Measurements from ENCODE around the gene FKBP8. TPM values are rescaled to one million over a fixed set of nuclear protein-coding genes. Genes with fewer than 3 reads are reported as not detected.
A peak's percentile ranks its signal among the peaks of the same experiment; 100 is the strongest.

FKBP8 gene
- total RNA-seq, 4 donors from 2014 or later = 139 to 273 (median 205) TPM

- Histone ChIP-seq H3K4me3 (peak within 1 kb of the TSS; percentile 77 to 79), H3K27ac (peak within 1 kb of the TSS; percentile 94), H3K36me3 (no peaks in the 10 kb centered on the region), H3K4me1 (no peaks in the 10 kb centered on the region), H3K9me3 (no peaks in the 10 kb centered on the region), H3K27me3 (no peaks in the 10 kb centered on the region)
- TF ChIP-seq POLR2A (IDR thresholded peaks at IDR 0.05) = peak; percentile 93 to 97
- TF ChIP-seq, protein P1, sequence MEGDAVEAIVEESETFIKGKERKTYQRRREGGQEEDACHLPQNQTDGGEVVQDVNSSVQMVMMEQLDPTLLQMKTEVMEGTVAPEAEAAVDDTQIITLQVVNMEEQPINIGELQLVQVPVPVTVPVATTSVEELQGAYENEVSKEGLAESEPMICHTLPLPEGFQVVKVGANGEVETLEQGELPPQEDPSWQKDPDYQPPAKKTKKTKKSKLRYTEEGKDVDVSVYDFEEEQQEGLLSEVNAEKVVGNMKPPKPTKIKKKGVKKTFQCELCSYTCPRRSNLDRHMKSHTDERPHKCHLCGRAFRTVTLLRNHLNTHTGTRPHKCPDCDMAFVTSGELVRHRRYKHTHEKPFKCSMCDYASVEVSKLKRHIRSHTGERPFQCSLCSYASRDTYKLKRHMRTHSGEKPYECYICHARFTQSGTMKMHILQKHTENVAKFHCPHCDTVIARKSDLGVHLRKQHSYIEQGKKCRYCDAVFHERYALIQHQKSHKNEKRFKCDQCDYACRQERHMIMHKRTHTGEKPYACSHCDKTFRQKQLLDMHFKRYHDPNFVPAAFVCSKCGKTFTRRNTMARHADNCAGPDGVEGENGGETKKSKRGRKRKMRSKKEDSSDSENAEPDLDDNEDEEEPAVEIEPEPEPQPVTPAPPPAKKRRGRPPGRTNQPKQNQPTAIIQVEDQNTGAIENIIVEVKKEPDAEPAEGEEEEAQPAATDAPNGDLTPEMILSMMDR (IDR thresholded peaks at IDR 0.05) = peak in 1 of 4 experiments; percentile 29
- no peak for DNase-seq
- intact Hi-C loops (cut with DNase I; ENCODE audit: low total_unique reads) = no loop called here
These were observed 21.7 kb downstream of the FKBP8 start, which contains the start of gene ELL for GRCh38 chr19:18521692-18522123. Gene ELL (minus strand): TSS chr19:18522070. CDS start chr19:18522055, 15 bp downstream.

DNA sequence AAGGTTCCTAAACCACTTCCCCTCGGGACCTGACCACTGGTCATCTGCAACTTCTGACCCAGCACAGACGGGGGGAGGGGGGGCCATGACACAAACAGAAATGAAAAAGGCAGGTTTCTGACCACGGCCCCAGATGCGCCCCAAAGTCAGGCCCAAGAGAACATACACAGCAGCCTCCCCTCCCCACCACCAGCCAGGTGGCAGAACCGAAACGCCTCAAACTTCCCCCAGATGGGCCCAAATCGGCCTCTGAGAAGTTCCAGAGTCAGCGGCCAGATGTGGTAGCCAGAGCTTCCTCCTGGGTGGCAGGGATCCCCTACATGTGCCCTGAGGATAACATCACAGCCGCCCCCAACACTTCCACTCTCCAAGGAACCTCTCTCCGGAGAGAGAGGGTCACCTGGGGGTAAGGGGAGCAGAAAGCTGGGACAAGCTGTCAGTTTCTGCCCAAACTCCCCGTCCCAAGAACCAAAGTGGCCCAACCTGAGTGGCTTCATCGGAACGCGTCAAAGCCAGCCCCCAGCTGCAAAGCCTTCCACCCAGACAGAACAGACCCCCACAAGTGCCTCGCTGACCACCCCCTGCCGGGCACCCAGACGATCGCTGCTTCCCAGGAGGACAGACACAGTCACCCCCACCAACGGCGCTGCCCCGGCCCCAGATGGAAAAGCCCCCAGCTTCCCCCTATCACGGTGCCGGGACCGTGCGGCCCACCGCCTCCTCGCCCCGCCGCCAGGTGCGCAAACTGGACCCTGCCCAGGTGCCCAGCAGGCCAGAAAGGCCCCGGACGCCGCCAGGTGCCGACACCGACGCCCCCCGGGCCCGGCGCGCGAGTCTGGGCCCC lies 22.3 kb downstream of the FKBP8 start:
- DNase-seq = peak; percentile 45
- H3K36me3 ChIP-seq = no peaks in the 10 kb centered on the region
- H3K27me3 ChIP-seq = no peaks in the 10 kb centered on the region
- peak overlapping the region; percentile 77 to 79 for H3K4me3 ChIP-seq
- H3K27ac ChIP-seq = peak overlapping the region; percentile 94
- intact Hi-C loops (cut with DNase I; ENCODE audit: low total_unique reads) = no loop called here
- no peaks in the 10 kb centered on the region for H3K4me1 ChIP-seq
- TF ChIP-seq, protein P1 (IDR thresholded peaks at IDR 0.05) = no peak
- H3K9me3 ChIP-seq = no peaks in the 10 kb centered on the region

DNA sequence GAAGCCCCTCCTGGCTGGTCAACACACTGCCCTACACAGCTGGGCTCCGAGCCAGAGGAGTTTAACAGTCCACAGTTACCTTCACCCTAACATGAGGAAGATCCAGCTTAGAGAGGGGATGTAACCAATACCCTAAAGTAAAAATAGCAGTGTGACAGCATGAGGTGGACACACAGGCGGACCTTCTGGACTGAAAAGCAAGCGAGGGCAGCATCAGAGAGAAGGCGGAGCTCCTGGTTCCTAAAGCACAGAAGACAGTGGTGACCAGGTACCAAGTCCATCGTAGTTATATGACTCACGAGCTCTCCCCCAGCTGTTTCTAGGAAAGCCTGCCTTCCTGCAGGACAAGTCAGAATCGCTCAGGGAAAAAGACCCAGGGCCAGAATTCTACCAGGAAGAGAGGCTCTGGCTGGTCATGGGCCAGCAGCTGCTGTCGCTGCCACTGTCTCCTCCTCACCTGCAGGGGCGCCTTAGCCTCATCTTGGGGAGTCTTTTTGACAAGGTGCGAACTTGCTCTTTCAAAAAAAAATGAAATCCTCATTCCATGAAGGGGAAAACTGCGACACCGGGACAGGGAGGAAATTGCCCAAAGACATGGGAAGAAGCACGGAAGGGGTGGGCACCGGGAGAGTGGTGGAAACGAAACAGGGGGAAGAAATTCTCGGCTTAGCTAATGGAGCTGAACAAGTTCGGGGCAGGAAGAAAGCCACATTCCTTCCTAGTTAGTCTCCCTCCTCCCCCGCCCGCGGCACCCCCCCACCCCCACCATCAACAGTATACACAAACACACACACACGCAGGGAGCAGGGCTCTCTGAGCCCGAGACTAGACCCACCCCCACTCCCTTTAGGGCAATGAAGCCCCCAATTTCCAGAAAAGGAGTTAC lies 23.2 kb downstream of the FKBP8 start:
- TF ChIP-seq POLR2A (IDR thresholded peaks at IDR 0.05) = peak; percentile 14 to 21
- TF ChIP-seq, protein P1 (IDR thresholded peaks at IDR 0.05) = peak; percentile 53 to 59 (median 58)
- no peaks in the 10 kb centered on the region for H3K27me3 ChIP-seq
- peak; percentile 72 to 80 for DNase-seq
- H3K27ac ChIP-seq = peak overlapping the region; percentile 94
- H3K4me1 ChIP-seq = peaks cover 0 to 4% of the 10 kb centered on the region in 2 donors
- no peaks in the 10 kb centered on the region for H3K36me3 ChIP-seq
- no peaks in the 10 kb centered on the region for H3K9me3 ChIP-seq
- intact Hi-C loops (cut with DNase I; ENCODE audit: low total_unique reads) = no loop called here
- H3K4me3 ChIP-seq = peak overlapping the region; percentile 77 to 79

DNA sequence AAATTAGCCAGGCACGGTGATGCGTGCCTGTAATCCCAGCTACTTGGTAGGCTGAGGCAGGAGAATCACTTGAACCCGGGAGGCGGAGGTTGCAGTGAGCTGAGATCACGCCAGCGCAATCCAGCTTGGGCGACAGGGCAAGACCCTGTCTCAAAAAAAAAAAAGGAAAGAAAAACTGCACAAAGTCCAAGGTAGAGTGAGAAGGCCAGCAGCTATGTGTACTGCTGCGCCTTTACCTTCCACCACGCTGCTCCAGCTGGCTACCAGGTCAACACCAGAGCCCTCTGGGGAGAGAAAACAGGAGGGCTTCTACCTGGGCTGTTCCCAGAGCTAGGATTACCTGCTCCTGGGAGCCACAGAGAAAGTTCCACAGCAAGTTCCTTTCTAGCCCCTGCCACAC lies 24.7 kb downstream of the FKBP8 start:
- Histone ChIP-seq H3K4me3 (no peak overlapping the region), H3K4me1 (peaks cover 0 to 18% of the 10 kb centered on the region in 2 donors), H3K27ac (peak overlapping the region; percentile 19 to 34), H3K27me3 (no peaks in the 10 kb centered on the region), H3K36me3 (no peaks in the 10 kb centered on the region), H3K9me3 (no peaks in the 10 kb centered on the region)
- TF ChIP-seq POLR2A (IDR thresholded peaks at IDR 0.05) = no peak
- TF ChIP-seq, protein P1 (IDR thresholded peaks at IDR 0.05) = no peak
- no peak for DNase-seq
- intact Hi-C loops (cut with DNase I; ENCODE audit: low total_unique reads) = no loop called here
